Muscle layer of colon (tissue), 2 donors: ENCODE results near the gene NSMCE4A.
"Not testable (repeated sequence)": the region's sequence is repeated elsewhere in the genome, so short reads cannot be mapped to it uniquely, and the experiment has no call there.

Source experiments
- H3K27ac ChIP-seq: one replicate; pipeline ENCODE4 v1.7.0; 2013; ENCODE audit warnings: low read depth, mild to moderate bottlenecking, low read length, moderate library complexity
- H3K27me3 ChIP-seq, 2 donors: one replicate each; pipeline ENCODE4 v1.7.0; 2013; ENCODE audit warnings: low read length in 2 of 2, mild to moderate bottlenecking in 2 of 2; ENCODE audit not compliant: insufficient read depth in 2 of 2, control insufficient read depth in 1 of 2
- H3K36me3 ChIP-seq: one replicate; pipeline ENCODE4 v1.7.0; 2013; ENCODE audit warnings: mild to moderate bottlenecking, low read length; ENCODE audit not compliant: insufficient read depth
- H3K4me1 ChIP-seq: one replicate; pipeline ENCODE4 v1.7.0; 2013; ENCODE audit warnings: mild to moderate bottlenecking, low read length; ENCODE audit not compliant: insufficient read depth
- H3K4me3 ChIP-seq, 2 donors: one replicate each; pipeline ENCODE4 v1.7.0; 2013; ENCODE audit warnings: low read length in 2 of 2, low read depth in 1 of 2, mild to moderate bottlenecking in 1 of 2, moderate library complexity in 1 of 2
- H3K9ac ChIP-seq: one replicate; pipeline ENCODE4 v1.7.0; 2013; ENCODE audit warnings: low read length
- H3K9me3 ChIP-seq: one replicate; pipeline ENCODE4 v1.7.0; 2013; ENCODE audit warnings: mild to moderate bottlenecking, low read length
- donor health status: abdominal sarcoma.
- donor health status: Adenocarcinoma of cecum.

The NSMCE4A gene

GRCh38 chr10:121929585-121930267, 45.3 kb downstream of the NSMCE4A start:
- not testable (repeated sequence) for H3K27me3 ChIP-seq, H3K4me3 ChIP-seq, H3K9ac ChIP-seq, H3K36me3 ChIP-seq, H3K27ac ChIP-seq, H3K9me3 ChIP-seq
- H3K4me1 ChIP-seq: peaks cover 17% of the 10 kb centered on the region

- no peaks in the 10 kb centered on the region for H3K36me3 ChIP-seq
- peak overlapping the region; percentile 99 for H3K27ac ChIP-seq
- H3K4me1 ChIP-seq: peaks cover 17% of the 10 kb centered on the region
- peak overlapping the region; percentile 51 to 60 for H3K4me3 ChIP-seq
- H3K9ac ChIP-seq: peak overlapping the region; percentile 84
- H3K27me3 ChIP-seq: no peaks in the 10 kb centered on the region
- H3K9me3 ChIP-seq: no peaks in the 10 kb centered on the region
Measured at GRCh38 chr10:121928528-121928884, 46.5 kb downstream of the NSMCE4A start.

DNA sequence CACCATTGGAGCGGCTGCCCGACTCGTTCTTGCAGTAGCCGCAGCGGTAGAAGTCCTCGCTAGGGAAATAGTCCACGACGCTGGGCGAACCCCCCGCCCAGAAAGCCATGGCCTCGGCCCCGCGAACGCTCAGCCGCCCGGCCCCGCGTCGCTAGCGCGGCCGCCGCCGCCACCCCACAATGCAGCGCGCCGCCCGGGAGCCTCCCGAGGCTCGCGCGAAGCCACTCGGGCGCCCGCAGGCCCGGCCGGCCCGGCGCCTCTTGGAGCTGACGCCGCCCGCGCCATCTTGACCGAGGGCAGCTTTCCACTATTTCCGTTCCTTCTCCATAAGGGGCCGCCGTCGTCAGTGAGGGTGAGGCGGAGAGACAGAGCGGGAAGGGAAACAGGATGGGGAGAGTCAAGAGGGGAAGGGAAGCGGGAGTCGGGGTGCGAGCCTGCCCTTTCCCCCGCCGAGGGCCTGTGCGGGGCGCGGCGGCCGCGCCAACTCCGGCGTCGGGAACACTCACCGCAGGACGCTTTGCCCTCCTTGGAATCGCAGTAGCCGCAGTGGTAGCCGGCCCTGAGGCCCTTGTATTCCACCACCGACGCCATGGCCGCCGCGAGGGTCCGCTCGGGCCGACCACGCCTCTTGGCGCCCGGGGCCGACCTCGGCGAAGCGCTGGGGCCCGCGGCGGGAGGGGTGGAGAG, 47.0 kb downstream of the NSMCE4A start, which contains the start of gene ATE1:
ATE1 (minus strand) TSS at position 191 of the 687 bp plus-strand sequence; CDS start at position 109, 82 bp downstream.
- H3K4me3 ChIP-seq: peak within 1 kb of the TSS; percentile 65 to 99
- no peaks in the 10 kb centered on the region for H3K9me3 ChIP-seq
- H3K27ac ChIP-seq: peak within 1 kb of the TSS; percentile 99
- H3K36me3 ChIP-seq: peaks cover 4% of the 10 kb centered on the region
- no peaks in the 10 kb centered on the region for H3K27me3 ChIP-seq
- peak within 1 kb of the TSS; percentile 91 for H3K9ac ChIP-seq
- peaks cover 17% of the 10 kb centered on the region for H3K4me1 ChIP-seq

- Histone ChIP-seq H3K9me3 (no peaks in the 10 kb centered on the region), H3K36me3 (peaks cover 8% of the 10 kb centered on the region), H3K4me3 (peak overlapping the region; percentile 65 to 99), H3K9ac (peak overlapping the region; percentile 91), H3K4me1 (peaks cover 17% of the 10 kb centered on the region), H3K27me3 (no peaks in the 10 kb centered on the region), H3K27ac (peak overlapping the region; percentile 99)
Measured at GRCh38 chr10:121927318-121927840, 47.6 kb downstream of the NSMCE4A start.

- H3K27me3 ChIP-seq: no peaks in the 10 kb centered on the region
- H3K9ac ChIP-seq: peak overlapping the region; percentile 91
- peak overlapping the region; percentile 65 to 99 for H3K4me3 ChIP-seq
- peaks cover 10% of the 10 kb centered on the region for H3K36me3 ChIP-seq
- peak overlapping the region; percentile 44 for H3K27ac ChIP-seq
- peaks cover 17% of the 10 kb centered on the region for H3K4me1 ChIP-seq
- no peaks in the 10 kb centered on the region for H3K9me3 ChIP-seq
Measured at GRCh38 chr10:121926671-121927317, 48.2 kb downstream of the NSMCE4A start.

GRCh38 chr10:121926157-121926556, 48.9 kb downstream of the NSMCE4A start:
- H3K36me3 ChIP-seq: peaks cover 10% of the 10 kb centered on the region
- no peak overlapping the region for H3K4me3 ChIP-seq
- H3K4me1 ChIP-seq: peaks cover 17% of the 10 kb centered on the region
- no peak overlapping the region for H3K9ac ChIP-seq
- peak overlapping the region; percentile 12 for H3K27ac ChIP-seq
- no peaks in the 10 kb centered on the region for H3K9me3 ChIP-seq
- no peaks in the 10 kb centered on the region for H3K27me3 ChIP-seq

GRCh38 chr10:121921238-121921931, 53.6 kb downstream of the NSMCE4A start:
- Histone ChIP-seq H3K27ac (peak overlapping the region; percentile 19), H3K36me3 (peaks cover 14% of the 10 kb centered on the region), H3K9me3 (no peaks in the 10 kb centered on the region), H3K4me3 (no peak overlapping the region), H3K9ac (no peak overlapping the region), H3K4me1 (peaks cover 4% of the 10 kb centered on the region), H3K27me3 (no peaks in the 10 kb centered on the region)

DNA sequence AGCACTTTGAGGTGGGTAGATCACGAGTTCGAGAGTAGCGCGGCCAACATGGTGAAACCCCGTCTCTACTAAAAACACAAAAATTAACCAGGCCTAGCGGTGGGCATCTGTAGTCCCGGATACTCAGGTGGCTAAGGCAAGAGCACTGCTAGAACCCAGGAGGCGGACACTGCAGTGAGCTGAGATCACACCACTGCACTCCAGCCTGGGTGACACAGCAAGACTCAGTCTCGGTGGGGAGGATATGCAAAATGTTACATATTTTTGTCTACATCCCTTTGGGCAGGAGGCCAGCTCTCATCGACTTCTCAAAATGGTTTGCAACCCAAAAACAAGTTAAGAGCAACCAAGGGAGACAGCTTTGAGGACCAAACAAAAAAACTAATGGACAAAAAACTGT, 55.4 kb downstream of the NSMCE4A start:
- H3K9me3 ChIP-seq: no peaks in the 10 kb centered on the region
- H3K9ac ChIP-seq: no peak overlapping the region
- no peaks in the 10 kb centered on the region for H3K27me3 ChIP-seq
- H3K4me1 ChIP-seq: no peaks in the 10 kb centered on the region
- H3K27ac ChIP-seq: no peak overlapping the region
- H3K36me3 ChIP-seq: peaks cover 16% of the 10 kb centered on the region
- H3K4me3 ChIP-seq: no peak overlapping the region

DNA sequence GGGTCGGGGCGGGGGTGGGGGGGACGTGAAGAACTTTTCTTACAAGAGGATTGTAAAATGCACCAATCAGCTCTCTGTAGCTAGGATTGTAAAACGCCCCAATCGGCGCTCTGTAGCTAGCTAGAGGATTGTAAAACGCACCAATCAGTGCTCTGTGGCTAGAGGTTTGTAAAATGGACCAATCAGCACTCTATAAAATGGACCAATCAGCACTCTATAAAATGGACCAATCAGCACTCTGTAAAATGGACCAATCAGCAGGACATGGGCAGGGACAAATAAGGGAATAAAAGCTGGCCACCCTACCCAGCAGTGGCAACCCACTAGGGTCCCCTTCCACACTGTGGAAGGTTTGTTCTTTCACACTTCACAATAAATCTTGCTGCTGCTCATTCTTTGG, 56.2 kb downstream of the NSMCE4A start:
- not testable (repeated sequence) for H3K4me1 ChIP-seq, H3K4me3 ChIP-seq, H3K9me3 ChIP-seq, H3K27me3 ChIP-seq, H3K9ac ChIP-seq, H3K27ac ChIP-seq
- H3K36me3 ChIP-seq: peaks cover 20% of the 10 kb centered on the region

DNA sequence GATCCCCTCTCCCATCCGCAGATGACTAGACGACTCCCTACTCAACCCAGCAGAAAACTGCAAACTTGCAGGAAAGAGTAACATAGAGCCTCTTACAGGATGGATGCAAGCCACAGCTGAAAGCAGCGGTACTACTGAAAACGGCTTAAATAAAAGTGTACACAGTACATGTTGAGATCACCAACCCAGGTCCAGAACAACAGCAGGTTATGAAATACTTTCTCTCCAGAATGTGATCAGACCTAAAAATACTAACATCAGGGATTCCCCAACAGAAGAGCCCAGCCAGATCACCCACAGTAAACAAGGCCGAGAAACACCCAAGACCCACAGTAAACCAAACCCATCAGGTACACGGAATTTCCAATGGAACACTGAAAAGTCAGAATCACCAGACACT, 60.4 kb downstream of the NSMCE4A start:
- no peak overlapping the region for H3K9ac ChIP-seq
- H3K4me1 ChIP-seq: peaks cover 7% of the 10 kb centered on the region
- no peaks in the 10 kb centered on the region for H3K27me3 ChIP-seq
- no peak overlapping the region for H3K27ac ChIP-seq
- no peaks in the 10 kb centered on the region for H3K9me3 ChIP-seq
- no peak overlapping the region for H3K4me3 ChIP-seq
- peaks cover 20% of the 10 kb centered on the region for H3K36me3 ChIP-seq

GRCh38 chr10:121911421-121911697, 63.7 kb downstream of the NSMCE4A start:
- H3K36me3 ChIP-seq: peaks cover 17% of the 10 kb centered on the region
- H3K9ac ChIP-seq: no peak overlapping the region
- H3K27me3 ChIP-seq: no peaks in the 10 kb centered on the region
- peaks cover 7% of the 10 kb centered on the region for H3K4me1 ChIP-seq
- no peak overlapping the region for H3K27ac ChIP-seq
- no peak overlapping the region for H3K4me3 ChIP-seq
- no peaks in the 10 kb centered on the region for H3K9me3 ChIP-seq
